HepG2 (cell line): ENCODE results near the gene SPAG9. TPM values are rescaled to one million over a fixed set of nuclear protein-coding genes. Genes with fewer than 3 reads are reported as not detected.
"Not testable (repeated sequence)": the region's sequence is repeated elsewhere in the genome, so short reads cannot be mapped to it uniquely, and the experiment has no call there.

Source experiments
- GFI1 ChIP-seq: sonication (generic); formaldehyde crosslinking; IDR thresholded peaks from 2 replicates; pipeline ENCODE4 v1.5.0; 2020; ENCODE audit warnings: missing genetic modification reagents, mild to moderate bottlenecking, borderline replicate concordance
- KDM3A ChIP-seq: IDR thresholded peaks from 2 replicates; pipeline ENCODE4 v1.6.1; 2018; ENCODE audit warnings: low read depth, missing compliant biosample characterization
- KDM5B ChIP-seq: sonication (generic); formaldehyde crosslinking; IDR thresholded peaks from 2 replicates; pipeline ENCODE4 v1.4.0; 2020; ENCODE audit warnings: missing genetic modification reagents, mild to moderate bottlenecking, borderline replicate concordance
- MIXL1 ChIP-seq: IDR thresholded peaks from 2 replicates; pipeline ENCODE4 v1.6.1; 2016
- NCOR1 ChIP-seq: fragments of 200-600 bp; sonication (generic); IDR thresholded peaks from 2 replicates; pipeline ENCODE4 v1.7.0; 2017; ENCODE audit warnings: antibody characterized with exemption, low read length, borderline replicate concordance
- NR2F2 ChIP-seq: IDR thresholded peaks from 2 replicates; pipeline ENCODE4 v1.6.1; 2012; ENCODE audit warnings: low read depth, inconsistent platforms, borderline replicate concordance
- SOX5 ChIP-seq: IDR thresholded peaks from 2 replicates; pipeline ENCODE4 v1.6.1; 2016; ENCODE audit warnings: borderline replicate concordance
- TCF12 ChIP-seq, 2 experiments: fragments of 450-650 bp in 1 of 2; sonication (generic) in 1 of 2; formaldehyde crosslinking in 1 of 2; IDR thresholded peaks; 2 replicates each; pipeline versions ENCODE4 v1.6.1 to v1.8.0; 2017 to 2022; ENCODE audit warnings: antibody characterized with exemption in 1 of 2, mild to moderate bottlenecking in 1 of 2, missing genetic modification reagents in 1 of 2, moderate library complexity in 1 of 2
- ZNF12 ChIP-seq: sonication (generic); formaldehyde crosslinking; IDR thresholded peaks from 2 replicates; pipeline ENCODE4 v1.5.0; 2020; ENCODE audit warnings: missing genetic modification reagents
- ZNF607 ChIP-seq: sonication (generic); formaldehyde crosslinking; IDR thresholded peaks from 2 replicates; pipeline ENCODE4 v1.5.1; 2020; ENCODE audit warnings: missing genetic modification reagents, mild to moderate bottlenecking, borderline replicate concordance
- ZNF614 ChIP-seq: IDR thresholded peaks from 2 replicates; pipeline ENCODE4 v1.6.1; 2018; ENCODE audit warnings: missing biosample characterization, missing genetic modification reagents, inconsistent platforms, borderline replicate concordance
- ZNF670 ChIP-seq: sonication (generic); formaldehyde crosslinking; IDR thresholded peaks from 2 replicates; pipeline ENCODE4 v1.8.0; 2022; ENCODE audit warnings: mild to moderate bottlenecking, missing genetic modification reagents, borderline replicate concordance
- polyA plus RNA-seq, 8 experiments: library from polyadenylated mRNA; depleted of rRNA in 3 of 8; stranded (reverse) in 7 of 8; unstranded in 1 of 8; fragments of >200 nt; fragmentation: Illumina TruSeq in 4 of 8; extraction: Trizol in 4 of 8; gene quantifications; 2 replicates each; pipeline versions ENCODE4 v1.2.1 to v1.2.3, GENCODE V29; 2011 to 2016; ENCODE audit warnings: low read depth in 4 of 8, missing spikeins in 1 of 8, mixed read lengths in 1 of 8; ENCODE audit not compliant: insufficient read depth in 1 of 8
- total RNA-seq, 5 experiments: library from RNA; depleted of rRNA; stranded (reverse); fragments of >200 nt; fragmentation: Illumina TruSeq; extraction: Trizol; gene quantifications; 2 replicates each; pipeline ENCODE4 v1.2.3, GENCODE V29; 2016; ENCODE audit warnings: low read depth in 1 of 5
- TF ChIP-seq, protein P1 (sequence below): sonication (generic); formaldehyde crosslinking; IDR thresholded peaks from 2 replicates; pipeline ENCODE4 v1.5.1; 2020; ENCODE audit warnings: mild to moderate bottlenecking, moderate library complexity, missing genetic modification reagents
- TF ChIP-seq, protein P2 (sequence below): sonication (generic); formaldehyde crosslinking; IDR thresholded peaks from 2 replicates; pipeline ENCODE4 v1.8.0; 2023; ENCODE audit warnings: mild to moderate bottlenecking, missing genetic modification reagents
- TF ChIP-seq, protein P3 (sequence below): sonication (generic); formaldehyde crosslinking; conservative IDR thresholded peaks from 2 replicates; pipeline ENCODE4 v1.4.0; 2020; ENCODE audit warnings: missing genetic modification reagents
- TF ChIP-seq, protein P4 (sequence below): sonication (generic); formaldehyde crosslinking; IDR thresholded peaks from 2 replicates; pipeline ENCODE4 v1.9.0; 2021; ENCODE audit warnings: missing genetic modification reagents, mild to moderate bottlenecking, borderline replicate concordance
- TF ChIP-seq, protein P5 (sequence below): sonication (generic); formaldehyde crosslinking; IDR thresholded peaks from 2 replicates; pipeline ENCODE4 v1.5.0; 2020; ENCODE audit warnings: mild to moderate bottlenecking, missing genetic modification reagents, borderline replicate concordance

Gene SPAG9
- total and polyA plus RNA-seq, 2 of the 13 experiments (the other 11 are each of a cell fraction or from before 2014, with no cell fraction given), result 43.2 to 78.6 TPM

DNA sequence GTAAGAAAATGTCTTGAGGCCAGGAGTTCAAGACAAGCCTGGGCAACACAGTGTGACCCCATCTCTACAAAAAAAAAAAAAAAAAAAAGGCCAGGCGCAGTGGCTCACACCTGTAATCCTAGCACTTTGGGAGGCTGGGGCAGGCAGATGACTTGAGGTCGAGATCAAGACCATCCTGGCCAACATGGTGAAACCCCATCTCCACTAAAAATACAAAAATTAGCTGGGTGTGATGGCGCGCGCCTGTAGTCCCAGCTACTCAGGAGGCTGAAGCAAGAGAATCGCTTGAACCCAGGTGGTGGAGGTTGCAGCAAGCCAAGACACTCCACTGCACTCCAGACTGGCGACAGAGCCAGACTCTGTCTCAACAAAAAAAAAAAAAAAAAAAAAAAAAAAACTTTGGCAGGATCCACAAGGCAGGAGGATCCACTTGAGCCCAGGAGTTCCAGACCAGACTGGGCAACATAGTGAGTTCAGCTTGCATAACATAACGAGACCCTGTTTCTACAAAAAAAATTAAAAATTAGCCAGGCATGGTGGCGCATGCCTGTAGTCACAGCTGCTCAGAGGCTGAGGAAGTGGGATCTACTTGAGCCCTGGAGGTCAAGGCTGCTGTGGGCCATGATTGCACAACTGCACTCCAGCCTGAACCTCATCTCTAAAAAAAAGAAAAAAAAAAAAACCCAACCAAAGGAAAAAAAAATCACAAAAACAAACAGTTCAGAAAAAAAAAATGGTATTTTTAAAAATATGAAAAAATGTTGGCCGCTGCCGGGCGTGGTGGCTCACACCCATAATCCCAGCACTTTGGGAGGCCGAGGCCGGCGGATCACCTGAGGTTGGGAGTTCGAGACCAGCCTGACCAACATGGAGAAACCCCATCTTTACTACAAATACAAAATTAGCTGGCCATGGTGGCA is 8.1 kb downstream of the SPAG9 start (continued):
- TF ChIP-seq, protein P1, sequence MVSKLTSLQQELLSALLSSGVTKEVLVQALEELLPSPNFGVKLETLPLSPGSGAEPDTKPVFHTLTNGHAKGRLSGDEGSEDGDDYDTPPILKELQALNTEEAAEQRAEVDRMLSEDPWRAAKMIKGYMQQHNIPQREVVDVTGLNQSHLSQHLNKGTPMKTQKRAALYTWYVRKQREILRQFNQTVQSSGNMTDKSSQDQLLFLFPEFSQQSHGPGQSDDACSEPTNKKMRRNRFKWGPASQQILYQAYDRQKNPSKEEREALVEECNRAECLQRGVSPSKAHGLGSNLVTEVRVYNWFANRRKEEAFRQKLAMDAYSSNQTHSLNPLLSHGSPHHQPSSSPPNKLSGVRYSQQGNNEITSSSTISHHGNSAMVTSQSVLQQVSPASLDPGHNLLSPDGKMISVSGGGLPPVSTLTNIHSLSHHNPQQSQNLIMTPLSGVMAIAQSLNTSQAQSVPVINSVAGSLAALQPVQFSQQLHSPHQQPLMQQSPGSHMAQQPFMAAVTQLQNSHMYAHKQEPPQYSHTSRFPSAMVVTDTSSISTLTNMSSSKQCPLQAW (CRISPR knock-in tag), result peak; percentile 98
- TF ChIP-seq ZNF607 (CRISPR knock-in tag) (peak; percentile 97), KDM3A (CRISPR knock-in tag) (0 out of 2 replicates have a peak, but pooled peaks have one; percentile 46), KDM5B (peak; percentile 83), NR2F2 (peak; percentile 94), GFI1 (CRISPR knock-in tag) (peak; percentile 84), ZNF12 (peak; percentile 60; the same call in 1 of the 2 replicates), TCF12 (CRISPR knock-in tag; IDR thresholded peaks at IDR 0.05) (peak; percentile 93), ZNF670 (CRISPR knock-in tag) (peak; percentile 25), ZNF614 (CRISPR knock-in tag) (peak; percentile 90; the same call in 1 of the 2 replicates), NCOR1 (peak; percentile 77), MIXL1 (CRISPR knock-in tag) (peak; percentile 92), SOX5 (peak; percentile 86)
- TF ChIP-seq, protein P2, sequence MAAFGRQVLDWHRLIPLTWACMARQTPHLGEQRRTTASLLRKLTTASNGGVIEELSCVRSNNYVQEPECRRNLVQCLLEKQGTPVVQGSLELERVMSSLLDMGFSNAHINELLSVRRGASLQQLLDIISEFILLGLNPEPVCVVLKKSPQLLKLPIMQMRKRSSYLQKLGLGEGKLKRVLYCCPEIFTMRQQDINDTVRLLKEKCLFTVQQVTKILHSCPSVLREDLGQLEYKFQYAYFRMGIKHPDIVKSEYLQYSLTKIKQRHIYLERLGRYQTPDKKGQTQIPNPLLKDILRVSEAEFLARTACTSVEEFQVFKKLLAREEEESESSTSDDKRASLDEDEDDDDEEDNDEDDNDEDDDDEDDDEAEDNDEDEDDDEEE (CRISPR knock-in tag), result peak; percentile 32; the same call in 1 of the 2 replicates
- not testable (repeated sequence) for TF ChIP-seq TCF12 (IDR thresholded peaks at IDR 0.05)
- TF ChIP-seq, protein P3, sequence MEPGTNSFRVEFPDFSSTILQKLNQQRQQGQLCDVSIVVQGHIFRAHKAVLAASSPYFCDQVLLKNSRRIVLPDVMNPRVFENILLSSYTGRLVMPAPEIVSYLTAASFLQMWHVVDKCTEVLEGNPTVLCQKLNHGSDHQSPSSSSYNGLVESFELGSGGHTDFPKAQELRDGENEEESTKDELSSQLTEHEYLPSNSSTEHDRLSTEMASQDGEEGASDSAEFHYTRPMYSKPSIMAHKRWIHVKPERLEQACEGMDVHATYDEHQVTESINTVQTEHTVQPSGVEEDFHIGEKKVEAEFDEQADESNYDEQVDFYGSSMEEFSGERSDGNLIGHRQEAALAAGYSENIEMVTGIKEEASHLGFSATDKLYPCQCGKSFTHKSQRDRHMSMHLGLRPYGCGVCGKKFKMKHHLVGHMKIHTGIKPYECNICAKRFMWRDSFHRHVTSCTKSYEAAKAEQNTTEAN (CRISPR knock-in tag), result 0 out of 2 replicates have a peak, but pooled peaks have one; percentile 21
- TF ChIP-seq, protein P4, sequence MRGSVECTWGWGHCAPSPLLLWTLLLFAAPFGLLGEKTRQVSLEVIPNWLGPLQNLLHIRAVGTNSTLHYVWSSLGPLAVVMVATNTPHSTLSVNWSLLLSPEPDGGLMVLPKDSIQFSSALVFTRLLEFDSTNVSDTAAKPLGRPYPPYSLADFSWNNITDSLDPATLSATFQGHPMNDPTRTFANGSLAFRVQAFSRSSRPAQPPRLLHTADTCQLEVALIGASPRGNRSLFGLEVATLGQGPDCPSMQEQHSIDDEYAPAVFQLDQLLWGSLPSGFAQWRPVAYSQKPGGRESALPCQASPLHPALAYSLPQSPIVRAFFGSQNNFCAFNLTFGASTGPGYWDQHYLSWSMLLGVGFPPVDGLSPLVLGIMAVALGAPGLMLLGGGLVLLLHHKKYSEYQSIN (CRISPR knock-in tag), result 0 out of 2 replicates have a peak, but pooled peaks have one; percentile 36
- TF ChIP-seq, protein P5, sequence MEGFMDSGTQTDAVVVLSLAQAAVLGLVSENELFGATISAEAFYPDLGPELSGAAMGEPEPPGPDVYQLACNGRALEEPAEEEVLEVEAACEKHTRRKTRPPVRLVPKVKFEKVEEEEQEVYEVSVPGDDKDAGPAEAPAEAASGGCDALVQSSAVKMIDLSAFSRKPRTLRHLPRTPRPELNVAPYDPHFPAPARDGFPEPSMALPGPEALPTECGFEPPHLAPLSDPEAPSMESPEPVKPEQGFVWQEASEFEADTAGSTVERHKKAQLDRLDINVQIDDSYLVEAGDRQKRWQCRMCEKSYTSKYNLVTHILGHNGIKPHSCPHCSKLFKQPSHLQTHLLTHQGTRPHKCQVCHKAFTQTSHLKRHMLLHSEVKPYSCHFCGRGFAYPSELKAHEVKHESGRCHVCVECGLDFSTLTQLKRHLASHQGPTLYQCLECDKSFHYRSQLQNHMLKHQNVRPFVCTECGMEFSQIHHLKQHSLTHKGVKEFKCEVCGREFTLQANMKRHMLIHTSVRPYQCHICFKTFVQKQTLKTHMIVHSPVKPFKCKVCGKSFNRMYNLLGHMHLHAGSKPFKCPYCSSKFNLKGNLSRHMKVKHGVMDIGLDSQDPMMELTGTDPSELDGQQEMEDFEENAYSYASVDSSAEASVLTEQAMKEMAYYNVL (CRISPR knock-in tag), result peak; percentile 94
